Stimulated activated CD4-positive, alpha-beta T cell treated with anti-CD3 and anti-CD28 coated beads, Interleukin-12 subunit alpha, Interleukin-12 subunit beta, amount 100 ng/mL, for 24 hours (primary cell): ENCODE data around the gene CPLX3.

Experiments used
- DNase-seq, 2 experiments: peaks; one replicate each; pipeline ENCODE4 v3.0.0-alpha.2; 2020; ENCODE audit warnings: low read depth in 2 of 2

CPLX3 gene

DNA sequence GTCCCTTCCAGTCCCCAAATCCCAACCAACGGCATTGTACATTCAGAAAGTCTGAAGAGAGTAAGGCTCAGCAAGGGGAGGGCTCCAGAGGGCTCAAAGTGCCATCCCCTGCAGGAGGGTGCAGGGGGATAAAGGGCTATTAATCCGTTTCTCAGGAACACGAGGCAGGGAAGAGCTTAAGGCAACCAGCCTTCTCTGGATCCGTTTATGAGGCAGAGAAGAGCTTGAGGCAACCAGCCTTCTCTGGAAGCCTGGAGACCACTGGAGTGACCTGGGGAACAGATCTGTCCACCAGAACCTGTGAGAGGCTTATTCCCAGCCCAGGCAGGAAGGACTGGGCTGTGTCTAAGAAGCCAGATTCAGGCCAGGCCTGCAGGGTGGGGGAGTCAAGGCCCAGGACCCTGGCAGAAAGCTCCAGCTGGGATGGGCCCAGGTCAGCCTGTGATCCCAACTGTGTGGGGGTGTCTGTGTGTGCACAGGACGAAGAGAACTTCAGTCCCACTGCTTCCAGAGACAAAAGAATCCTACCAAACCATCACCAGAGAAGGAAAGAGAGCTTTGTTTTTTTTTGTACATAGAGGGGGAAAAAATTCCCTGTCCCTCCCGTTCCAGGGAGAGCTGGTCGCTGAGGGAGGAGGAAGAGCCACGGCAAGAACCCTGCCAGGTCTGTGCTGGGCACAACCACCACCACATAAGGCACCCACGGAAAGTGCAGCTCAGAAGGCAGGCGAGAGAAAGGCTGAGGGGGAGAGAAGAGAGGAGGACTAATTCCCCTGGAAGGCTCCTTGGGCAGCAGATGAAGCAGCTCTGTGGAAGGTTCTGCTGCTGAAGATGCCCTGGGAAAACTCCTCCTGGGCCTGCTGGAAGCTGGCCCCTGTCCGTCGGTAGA is 18.1 kb downstream of the CPLX3 start:
- DNase-seq = no peak

DNA sequence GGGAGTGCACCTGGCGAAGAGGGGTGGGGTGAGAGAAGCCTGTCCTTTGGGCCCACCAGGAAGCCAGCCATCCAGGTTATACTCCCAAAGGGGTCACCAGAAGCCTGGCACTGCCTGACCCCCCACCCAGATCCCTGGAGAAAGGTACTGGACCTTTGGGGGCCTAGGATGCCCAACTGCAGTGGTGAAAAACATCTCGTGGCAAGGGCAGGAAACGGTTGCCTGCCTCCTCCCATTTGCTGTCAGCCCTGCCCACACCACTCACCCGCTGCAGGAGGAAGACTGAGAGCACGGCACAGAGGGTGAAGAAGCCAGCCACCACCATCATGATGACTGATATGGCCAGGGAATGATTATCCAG is 18.8 kb downstream of the CPLX3 start:
- DNase-seq = peak; percentile 25 to 43

- no peak for DNase-seq
Measured at GRCh38 chr15:74845581-74845980, 19.2 kb downstream of the CPLX3 start.

- DNase-seq = no peak
Measured at GRCh38 chr15:74847432-74847831, 21.0 kb downstream of the CPLX3 start.

DNA sequence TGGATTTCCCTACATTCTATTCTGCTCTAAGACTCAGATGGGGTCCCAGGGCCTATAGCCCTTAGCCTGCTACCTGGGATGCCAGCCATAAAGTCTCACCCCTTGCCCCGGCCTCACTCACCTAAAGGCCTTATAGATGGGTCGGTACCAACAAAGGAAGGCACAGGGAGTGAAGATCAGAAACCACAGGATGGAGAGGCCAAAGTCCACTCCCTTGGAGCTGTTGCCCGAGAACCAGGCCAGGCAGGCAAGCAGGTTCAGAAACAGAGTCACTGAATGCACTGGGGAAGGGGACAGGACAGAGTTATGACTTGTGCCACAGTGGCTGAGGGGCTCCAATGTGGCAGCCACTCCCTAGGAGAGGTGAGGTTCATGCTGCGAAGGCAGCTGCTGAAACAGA is 24.0 kb downstream of the CPLX3 start:
- no peak for DNase-seq

- DNase-seq = no peak
Measured at GRCh38 chr15:74851960-74852359, 25.5 kb downstream of the CPLX3 start.

GRCh38 chr15:74854453-74855022 is 28.1 kb downstream of the CPLX3 start:
- no peak for DNase-seq

DNA sequence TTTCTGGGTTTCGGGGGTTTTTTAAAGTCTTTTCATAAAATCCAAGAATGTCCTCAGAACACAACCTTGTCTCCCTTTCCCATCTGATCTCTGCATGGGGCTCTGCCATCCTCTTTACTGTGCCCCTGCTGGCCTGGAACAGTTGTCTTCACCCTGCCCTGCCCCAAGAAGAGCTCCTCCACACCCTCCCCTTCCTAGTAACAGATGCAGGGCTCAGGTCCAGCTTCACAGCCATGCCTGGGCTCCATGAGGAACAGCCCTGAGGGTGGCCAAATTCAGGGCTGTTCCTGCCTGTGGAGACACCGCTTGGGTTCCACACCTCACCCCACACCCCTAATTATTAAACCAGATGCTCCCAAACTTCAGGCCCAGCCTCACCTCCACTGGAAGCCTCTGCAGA is 29.4 kb downstream of the CPLX3 start:
- no peak for DNase-seq

DNA sequence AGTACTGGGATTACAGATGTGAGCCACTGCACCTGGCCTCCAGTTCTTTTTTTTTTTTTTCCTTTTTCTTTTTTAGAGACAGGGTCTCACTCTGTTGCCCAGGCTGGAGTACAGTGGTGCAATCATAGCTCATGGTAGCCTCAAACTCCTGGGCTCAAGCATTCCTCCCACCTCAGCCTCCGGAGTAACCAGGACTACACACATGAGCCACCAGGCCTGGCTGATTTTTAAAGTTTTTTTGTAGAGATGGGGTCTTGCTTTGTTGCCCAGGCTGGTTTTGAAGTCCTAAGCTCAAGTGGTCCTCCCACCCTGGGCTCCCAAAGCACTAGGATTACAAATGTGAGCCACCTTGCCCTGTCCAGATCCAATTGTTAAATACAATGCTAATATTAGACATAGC is 30.1 kb downstream of the CPLX3 start:
- DNase-seq = no peak

GRCh38 chr15:74857082-74857655 is 30.7 kb downstream of the CPLX3 start:
- no peak for DNase-seq

DNA sequence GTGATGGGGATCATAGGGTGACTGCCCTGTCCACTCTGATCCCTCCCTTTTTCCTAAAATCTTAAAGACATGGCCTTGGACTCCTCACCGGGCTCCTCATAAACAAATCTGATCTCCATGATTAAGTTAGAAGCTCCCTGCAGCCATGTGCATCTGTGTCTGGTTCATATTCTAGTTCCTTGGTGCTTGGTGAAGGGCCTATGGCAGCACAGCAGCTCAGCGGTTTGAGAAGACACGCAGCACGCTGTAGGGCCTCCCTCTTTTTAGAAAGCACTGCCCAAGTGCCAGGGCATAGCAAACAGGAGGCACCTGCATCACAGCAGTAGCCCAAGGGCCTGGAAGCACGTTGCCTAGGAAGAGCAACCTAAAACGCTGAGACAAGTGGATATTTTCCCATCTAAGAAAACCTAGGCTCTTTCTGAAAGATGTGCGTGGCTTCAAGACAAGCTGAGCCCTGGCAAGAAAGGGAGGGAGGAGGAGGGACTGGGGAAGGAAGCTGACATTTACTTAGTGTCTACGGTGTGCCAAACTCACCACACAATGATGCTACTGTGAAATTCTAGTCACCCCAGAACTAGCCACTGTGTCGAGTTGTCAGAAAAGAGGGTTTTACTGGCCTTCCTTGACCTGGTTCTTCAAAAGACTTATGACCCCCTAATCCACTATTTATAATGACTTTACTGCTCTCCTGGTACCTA is 31.4 kb downstream of the CPLX3 start:
- no peak for DNase-seq

DNA sequence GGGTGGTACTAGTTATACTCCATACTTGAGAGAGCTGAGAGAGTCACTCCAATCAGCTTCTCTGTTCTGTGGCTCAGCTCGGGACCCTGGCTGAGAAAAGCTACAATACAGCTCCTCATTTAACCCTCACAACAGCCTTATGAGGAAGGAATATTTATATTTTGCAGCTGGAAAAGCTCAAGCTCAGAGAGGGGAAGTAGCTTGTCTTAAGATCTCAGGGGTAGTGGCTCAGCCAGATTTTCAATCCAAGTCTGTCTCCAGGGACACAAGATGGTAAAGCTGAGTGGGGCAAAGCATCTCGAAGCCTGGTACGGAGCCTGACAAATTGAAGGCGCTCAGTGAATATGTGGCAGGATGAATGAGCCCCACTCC is 31.9 kb downstream of the CPLX3 start:
- no peak for DNase-seq

GRCh38 chr15:74863239-74864056 is 37.0 kb downstream of the CPLX3 start:
- DNase-seq = no peak

GRCh38 chr15:74864296-74864695 is 37.9 kb downstream of the CPLX3 start:
- no peak for DNase-seq

DNA sequence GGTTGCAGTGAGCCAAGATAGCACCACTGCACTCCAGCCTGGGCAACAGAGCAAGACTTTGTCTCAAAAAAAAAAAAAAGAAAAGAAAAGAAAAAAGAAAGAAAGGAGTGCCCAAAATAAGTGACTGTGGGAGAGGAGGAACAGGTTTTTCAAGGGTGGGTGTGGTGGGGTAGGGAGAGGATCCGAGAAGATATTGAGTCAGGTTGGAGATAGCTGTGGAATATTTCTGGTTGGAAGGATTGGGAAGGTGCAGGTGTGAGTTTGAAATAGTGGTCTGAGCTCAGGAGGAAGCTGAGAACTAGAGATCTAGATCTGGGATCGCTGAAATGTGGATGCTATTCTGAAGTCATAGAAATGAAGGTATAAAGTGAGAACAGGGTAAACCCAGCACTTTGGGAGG is 38.9 kb downstream of the CPLX3 start:
- no peak for DNase-seq

- DNase-seq = no peak
Measured at GRCh38 chr15:74866090-74866489, 39.7 kb downstream of the CPLX3 start.

DNA sequence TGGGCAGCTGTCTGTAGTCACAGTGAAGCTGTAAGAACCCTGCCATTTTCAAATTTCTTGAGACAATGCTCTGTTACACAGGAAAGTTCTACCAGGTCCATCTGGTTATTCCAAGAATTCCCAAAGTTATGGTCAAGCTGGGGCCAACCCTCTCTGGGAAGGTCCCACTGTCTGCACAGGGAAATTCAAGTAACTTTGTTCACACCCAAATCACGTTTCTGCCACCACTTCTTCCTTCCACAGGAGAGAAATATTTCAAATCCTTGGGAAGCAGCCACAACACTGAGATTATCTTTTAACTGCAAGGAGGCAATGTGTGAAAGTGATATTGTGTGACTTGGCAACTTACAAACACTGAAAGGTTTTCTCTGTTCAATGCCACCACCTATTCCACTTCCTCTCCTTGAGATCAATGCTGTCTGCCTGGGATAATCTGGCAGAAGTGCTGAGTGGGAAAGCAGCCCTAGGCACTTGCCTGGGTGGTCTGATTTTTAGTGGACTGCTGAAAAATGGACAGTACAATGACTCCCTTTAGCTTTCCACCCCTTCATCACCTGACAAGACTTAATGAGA is 41.1 kb downstream of the CPLX3 start:
- DNase-seq = no peak

- no peak for DNase-seq
Measured at GRCh38 chr15:74868059-74868458, 41.6 kb downstream of the CPLX3 start.

- DNase-seq = no peak
Measured at GRCh38 chr15:74869372-74869725, 42.9 kb downstream of the CPLX3 start.

DNA sequence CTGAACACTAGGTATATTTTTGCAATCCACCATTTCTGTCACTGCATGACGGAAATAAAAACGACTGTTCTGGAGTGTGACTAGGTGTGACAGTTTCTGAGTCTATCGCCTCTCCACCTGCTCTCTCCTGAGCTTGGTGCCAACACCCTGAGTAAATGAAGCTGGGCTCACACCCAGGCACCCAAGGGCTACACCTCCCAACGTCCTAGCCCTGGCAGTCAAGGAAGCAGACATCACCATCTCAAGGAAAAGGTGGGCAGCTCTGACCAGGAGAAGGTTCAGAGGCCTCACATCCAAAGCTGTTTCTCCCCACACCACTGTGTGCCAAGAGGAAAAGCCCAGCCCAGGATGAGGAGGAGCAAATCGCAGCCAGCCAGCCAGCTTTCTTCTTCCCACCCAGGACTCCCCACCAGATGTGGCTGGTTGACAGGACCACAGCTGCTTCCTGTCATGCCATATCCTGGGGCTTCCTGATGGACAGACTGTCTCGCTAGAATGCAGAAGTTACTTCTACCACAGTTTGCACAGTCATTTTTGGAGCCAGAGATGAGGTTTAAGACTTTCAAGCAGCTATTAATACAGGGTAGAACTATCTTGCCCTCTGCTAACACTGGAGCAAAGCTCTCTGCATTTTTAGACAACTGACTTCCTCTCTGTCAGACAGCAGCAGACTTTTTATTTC is 43.4 kb downstream of the CPLX3 start:
- peak in 1 of 2 experiments; percentile 16 for DNase-seq
